H1 (cell line): ENCODE data around the gene AP3M1.

Experiments
- EZH2 ChIP-seq: fragments of 200-600 bp; sonication (generic); IDR thresholded peaks from 2 replicates; pipeline ENCODE4 v1.7.1; 2012; ENCODE audit warnings: low read depth, mild to moderate bottlenecking, moderate library complexity, low read length, inconsistent platforms; ENCODE audit not compliant: severe bottlenecking
- KDM1A ChIP-seq: fragments of 200-600, 300-600 bp; sonication (generic); IDR thresholded peaks from 2 replicates; pipeline ENCODE4 v1.7.1; 2016; ENCODE audit warnings: mild to moderate bottlenecking, low read length, borderline replicate concordance
- TF ChIP-seq, protein P1 (sequence below), 3 experiments: IDR thresholded peaks; 1 replicate in 2 of 3; 2 replicates in 1 of 3; pipeline versions ENCODE4 v1.5.1 to v1.6.1; 2011; ENCODE audit warnings: low read length in 3 of 3, mild to moderate bottlenecking in 3 of 3, inconsistent platforms in 2 of 3, low read depth in 1 of 3, moderate library complexity in 1 of 3; ENCODE audit not compliant: insufficient read depth in 1 of 3; ENCODE audit errors: control extremely low read depth in 1 of 3

DNA sequence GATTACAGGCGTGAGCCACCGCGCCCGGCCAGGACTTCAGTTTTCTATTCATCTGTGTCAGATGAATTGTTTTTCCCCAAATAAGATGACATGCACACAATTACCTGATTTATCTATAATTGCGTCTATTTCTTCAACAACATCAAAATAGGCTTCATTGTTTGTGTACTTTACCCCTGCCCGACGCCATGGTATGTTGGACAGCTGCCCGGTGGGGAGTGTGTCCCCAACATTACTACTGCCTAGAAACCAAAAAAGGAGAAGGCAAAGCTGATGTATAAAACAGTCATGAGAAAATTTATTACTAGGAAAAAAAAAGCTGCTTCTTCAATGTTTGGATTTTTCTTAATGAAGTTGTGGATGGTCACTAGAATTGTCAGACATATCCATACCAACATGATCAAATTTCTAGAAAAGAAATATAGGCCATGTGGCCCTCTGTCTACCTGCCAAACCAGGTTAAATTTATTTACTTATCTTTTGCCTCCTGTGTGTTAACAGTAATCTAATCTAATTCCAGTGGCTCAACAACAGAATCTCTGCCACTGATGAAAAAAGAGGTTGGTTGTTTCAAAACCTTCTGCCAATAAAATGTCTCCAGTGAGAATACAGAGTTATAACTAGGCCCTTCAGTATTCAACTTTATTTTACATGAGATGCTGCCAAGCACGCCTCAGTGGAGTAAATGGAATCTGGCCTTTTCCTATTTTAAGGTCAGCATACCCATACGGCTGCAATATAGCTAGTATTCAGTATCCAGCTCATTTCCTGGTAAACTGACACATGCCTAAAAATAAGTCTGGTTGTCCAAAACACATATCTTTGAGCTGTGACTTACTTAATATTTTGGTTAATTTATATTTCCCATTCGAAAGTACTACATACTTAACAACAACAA, 16.5 kb downstream of the AP3M1 start:
- TF ChIP-seq, protein P1, sequence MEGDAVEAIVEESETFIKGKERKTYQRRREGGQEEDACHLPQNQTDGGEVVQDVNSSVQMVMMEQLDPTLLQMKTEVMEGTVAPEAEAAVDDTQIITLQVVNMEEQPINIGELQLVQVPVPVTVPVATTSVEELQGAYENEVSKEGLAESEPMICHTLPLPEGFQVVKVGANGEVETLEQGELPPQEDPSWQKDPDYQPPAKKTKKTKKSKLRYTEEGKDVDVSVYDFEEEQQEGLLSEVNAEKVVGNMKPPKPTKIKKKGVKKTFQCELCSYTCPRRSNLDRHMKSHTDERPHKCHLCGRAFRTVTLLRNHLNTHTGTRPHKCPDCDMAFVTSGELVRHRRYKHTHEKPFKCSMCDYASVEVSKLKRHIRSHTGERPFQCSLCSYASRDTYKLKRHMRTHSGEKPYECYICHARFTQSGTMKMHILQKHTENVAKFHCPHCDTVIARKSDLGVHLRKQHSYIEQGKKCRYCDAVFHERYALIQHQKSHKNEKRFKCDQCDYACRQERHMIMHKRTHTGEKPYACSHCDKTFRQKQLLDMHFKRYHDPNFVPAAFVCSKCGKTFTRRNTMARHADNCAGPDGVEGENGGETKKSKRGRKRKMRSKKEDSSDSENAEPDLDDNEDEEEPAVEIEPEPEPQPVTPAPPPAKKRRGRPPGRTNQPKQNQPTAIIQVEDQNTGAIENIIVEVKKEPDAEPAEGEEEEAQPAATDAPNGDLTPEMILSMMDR (IDR thresholded peaks at IDR 0.05; ENCODE audit: control extremely low read depth in 1 of 3, insufficient read depth in 1 of 3, low read depth in 1 of 3, low read length in 3 of 3) = no peak
- TF ChIP-seq EZH2 = no peak
- no peak for TF ChIP-seq KDM1A
